Breast epithelium (tissue), 4 donors: ENCODE results near the gene TANK. TPM values are rescaled to one million over a fixed set of nuclear protein-coding genes. Genes with fewer than 3 reads are reported as not detected.
A peak's percentile ranks its signal among the peaks of the same experiment; 100 is the strongest.

Source experiments
- DNase-seq, 2 donors: peaks; one replicate each; pipeline ENCODE4 v3.0.0-alpha.2; 2019; ENCODE audit warnings: low spot score in 2 of 2
- H3K27ac ChIP-seq, 2 donors: fragments of 200-600 bp; sonication (generic) in 1 of 2; one replicate each; pipeline ENCODE4 v1.5.1; 2016 to 2019; ENCODE audit warnings: mild to moderate bottlenecking in 1 of 2
- H3K27me3 ChIP-seq, 2 donors: fragments of 200-600 bp; sonication (generic) in 1 of 2; one replicate each; pipeline versions ENCODE4 v1.5.1 to v1.6.0; 2017 to 2019; ENCODE audit warnings: control low read depth in 1 of 2, mild to moderate bottlenecking in 1 of 2
- H3K36me3 ChIP-seq: fragments of 200-600 bp; one replicate; pipeline ENCODE4 v1.5.1; 2019
- H3K4me1 ChIP-seq, 2 donors: fragments of 200-600 bp; sonication (generic); one replicate each; pipeline ENCODE4 v1.5.1; 2016 to 2019; ENCODE audit warnings: control low read depth in 1 of 2
- H3K4me3 ChIP-seq, 3 donors: fragments of 200-600 bp; sonication (generic); 1 replicate in 2 of 3; 2 replicates in 1 of 3; pipeline ENCODE4 v1.5.1; 2016 to 2019; ENCODE audit warnings: mild to moderate bottlenecking in 3 of 3, moderate library complexity in 2 of 3
- H3K9me3 ChIP-seq, 2 donors: fragments of 200-600 bp; sonication (generic) in 1 of 2; one replicate each; pipeline ENCODE4 v1.5.1; 2016 to 2019; ENCODE audit warnings: control low read depth in 1 of 2
- CTCF ChIP-seq, 3 donors: fragments of 450-650 bp; IDR thresholded peaks; one replicate each; pipeline ENCODE4 v1.5.1; 2016 to 2017; ENCODE audit warnings: antibody characterized with exemption in 3 of 3, mild to moderate bottlenecking in 3 of 3, moderate library complexity in 3 of 3
- POLR2A ChIP-seq: fragments of 450-650 bp; IDR thresholded peaks from one replicate; pipeline ENCODE4 v1.6.1; 2016; ENCODE audit warnings: antibody characterized with exemption, mild to moderate bottlenecking, moderate library complexity
- POLR2AphosphoS5 ChIP-seq, 3 donors: sonication (generic); formaldehyde crosslinking; IDR thresholded peaks; one replicate each; pipeline ENCODE4 v1.6.1; 2017; ENCODE audit warnings: antibody characterized with exemption in 3 of 3
- intact Hi-C: fragments of 100-400 bp; cut with DNase I; formaldehyde crosslinking; loops from one replicate; pipeline ENCODE4 v1.15.1; 2023; ENCODE audit warnings: low total_unique reads
- total RNA-seq, 3 donors: library from RNA; depleted of rRNA; stranded (reverse); fragments of >200 nt; gene quantifications; one replicate each; pipeline ENCODE4 v1.1.0, GENCODE V29; 2016

TANK gene
- total RNA-seq, 3 donors from 2014 or later, result 128 to 242 (median 166) TPM

GRCh38 chr2:161165811-161166210, 5.6 kb downstream of the TANK start:
- intact Hi-C loops, result loop anchor here (2.0 kb wide), 1 partner anchor 15 kb away; no protein-coding TSS in a partner anchor
- TF ChIP-seq CTCF (IDR thresholded peaks at IDR 0.05) (no peak), POLR2AphosphoS5 (IDR thresholded peaks at IDR 0.05) (no peak), POLR2A (no peak)
- Histone ChIP-seq H3K9me3 (no peaks in the 10 kb centered on the region), H3K4me1 (peaks cover 0 to 22% of the 10 kb centered on the region in 2 donors), H3K27ac (peak overlapping the region; percentile 51 to 58), H3K4me3 (no peak overlapping the region), H3K36me3 (no peaks in the 10 kb centered on the region), H3K27me3 (no peaks in the 10 kb centered on the region)
- DNase-seq, result no peak

GRCh38 chr2:161166538-161167409, 6.5 kb downstream of the TANK start:
- no peaks in the 10 kb centered on the region for H3K36me3 ChIP-seq
- DNase-seq, result no peak
- H3K9me3 ChIP-seq, result no peaks in the 10 kb centered on the region
- H3K4me1 ChIP-seq, result peaks cover 0 to 22% of the 10 kb centered on the region in 2 donors
- peak overlapping the region; percentile 27 to 51 for H3K27ac ChIP-seq
- intact Hi-C loops, result no loop called here
- TF ChIP-seq CTCF (IDR thresholded peaks at IDR 0.05) (no peak), POLR2AphosphoS5 (IDR thresholded peaks at IDR 0.05) (no peak), POLR2A (no peak)
- no peaks in the 10 kb centered on the region for H3K27me3 ChIP-seq
- no peak overlapping the region for H3K4me3 ChIP-seq

GRCh38 chr2:161169335-161169734, 9.1 kb downstream of the TANK start:
- Histone ChIP-seq H3K4me3 (no peak overlapping the region), H3K9me3 (no peaks in the 10 kb centered on the region), H3K36me3 (no peaks in the 10 kb centered on the region), H3K4me1 (peaks cover 0 to 16% of the 10 kb centered on the region in 2 donors), H3K27ac (no peak overlapping the region), H3K27me3 (no peaks in the 10 kb centered on the region)
- DNase-seq, result no peak
- TF ChIP-seq POLR2A (no peak), CTCF (IDR thresholded peaks at IDR 0.05) (no peak), POLR2AphosphoS5 (IDR thresholded peaks at IDR 0.05) (no peak)
- intact Hi-C loops, result no loop called here

- Histone ChIP-seq H3K36me3 (no peaks in the 10 kb centered on the region), H3K4me3 (no peak overlapping the region), H3K27me3 (no peaks in the 10 kb centered on the region), H3K4me1 (peaks cover 0 to 13% of the 10 kb centered on the region in 2 donors), H3K27ac (no peak overlapping the region), H3K9me3 (no peaks in the 10 kb centered on the region)
- TF ChIP-seq POLR2AphosphoS5 (IDR thresholded peaks at IDR 0.05) (no peak), POLR2A (no peak), CTCF (IDR thresholded peaks at IDR 0.05) (no peak)
- intact Hi-C loops, result no loop called here
- no peak for DNase-seq
Observed at GRCh38 chr2:161170377-161170776, 10.1 kb downstream of the TANK start.
